ENCODE results near the gene TNFRSF4. TPM values are rescaled to one million over a fixed set of nuclear protein-coding genes. Genes with fewer than 3 reads are reported as not detected.

TNFRSF4 gene
- total RNA-seq, 2 experiments from 2014 or later, result 27.6 to 28.6 TPM

DNA sequence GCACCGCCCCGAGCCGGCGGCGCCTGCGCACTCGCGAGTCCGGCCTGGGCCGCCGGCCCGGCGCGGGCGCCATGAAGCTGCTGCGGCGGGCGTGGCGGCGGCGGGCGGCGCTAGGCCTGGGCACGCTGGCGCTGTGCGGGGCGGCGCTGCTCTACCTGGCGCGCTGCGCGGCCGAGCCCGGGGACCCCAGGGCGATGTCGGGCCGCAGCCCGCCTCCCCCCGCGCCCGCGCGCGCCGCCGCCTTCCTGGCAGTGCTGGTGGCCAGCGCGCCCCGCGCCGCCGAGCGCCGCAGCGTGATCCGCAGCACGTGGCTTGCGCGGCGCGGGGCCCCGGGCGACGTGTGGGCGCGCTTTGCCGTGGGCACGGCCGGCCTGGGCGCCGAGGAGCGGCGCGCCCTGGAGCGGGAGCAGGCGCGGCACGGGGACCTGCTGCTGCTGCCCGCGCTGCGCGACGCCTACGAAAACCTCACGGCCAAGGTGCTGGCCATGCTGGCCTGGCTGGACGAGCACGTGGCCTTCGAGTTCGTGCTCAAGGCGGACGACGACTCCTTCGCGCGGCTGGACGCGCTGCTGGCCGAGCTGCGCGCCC is 18.3 kb upstream of the TNFRSF4 start, which contains the start of gene B3GALT6:
TSS of gene B3GALT6 (plus strand) at position 30 of the 588 bp plus-strand sequence. CDS start at position 72, 42 bp downstream.
- Histone ChIP-seq H3K27me3 (ENCODE audit: control insufficient read depth in 1 of 2, insufficient read depth in 2 of 2, low read length in 2 of 2) (no peaks in the 10 kb centered on the region), H3K9me3 (ENCODE audit: control insufficient read depth in 1 of 2, insufficient read depth in 1 of 2, low read length in 2 of 2) (no peaks in the 10 kb centered on the region), H3K4me1 (ENCODE audit: insufficient read depth, low read length) (peaks cover 60% of the 10 kb centered on the region), H3K4me3 (ENCODE audit: low read length) (peak within 1 kb of the TSS; percentile 88), H3K27ac (ENCODE audit: low read depth in 1 of 2, low read length in 2 of 2) (peak within 1 kb of the TSS; percentile 44 to 87), H3K36me3 (ENCODE audit: insufficient read depth, low read length) (peaks cover 30% of the 10 kb centered on the region)
- POLR2A ChIA-PET, result interaction anchor here (0.6 to 2.5 kb wide), 3 partner anchors 25 to 266 kb away, joined by 3 to 9 read pairs (median 7); partner anchors contain the start of genes PLEKHN1 and TTLL10
- TF ChIP-seq, protein P1, sequence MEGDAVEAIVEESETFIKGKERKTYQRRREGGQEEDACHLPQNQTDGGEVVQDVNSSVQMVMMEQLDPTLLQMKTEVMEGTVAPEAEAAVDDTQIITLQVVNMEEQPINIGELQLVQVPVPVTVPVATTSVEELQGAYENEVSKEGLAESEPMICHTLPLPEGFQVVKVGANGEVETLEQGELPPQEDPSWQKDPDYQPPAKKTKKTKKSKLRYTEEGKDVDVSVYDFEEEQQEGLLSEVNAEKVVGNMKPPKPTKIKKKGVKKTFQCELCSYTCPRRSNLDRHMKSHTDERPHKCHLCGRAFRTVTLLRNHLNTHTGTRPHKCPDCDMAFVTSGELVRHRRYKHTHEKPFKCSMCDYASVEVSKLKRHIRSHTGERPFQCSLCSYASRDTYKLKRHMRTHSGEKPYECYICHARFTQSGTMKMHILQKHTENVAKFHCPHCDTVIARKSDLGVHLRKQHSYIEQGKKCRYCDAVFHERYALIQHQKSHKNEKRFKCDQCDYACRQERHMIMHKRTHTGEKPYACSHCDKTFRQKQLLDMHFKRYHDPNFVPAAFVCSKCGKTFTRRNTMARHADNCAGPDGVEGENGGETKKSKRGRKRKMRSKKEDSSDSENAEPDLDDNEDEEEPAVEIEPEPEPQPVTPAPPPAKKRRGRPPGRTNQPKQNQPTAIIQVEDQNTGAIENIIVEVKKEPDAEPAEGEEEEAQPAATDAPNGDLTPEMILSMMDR (IDR thresholded peaks at IDR 0.05), result no peak
- peak within 1 kb of the TSS; percentile 96 for H3K4me3 Mint-ChIP-seq
- CTCF ChIA-PET, result interaction anchor here (2.3 kb wide), 1 partner anchor 110 kb away, joined by 8 read pairs; no protein-coding TSS in a partner anchor
- H3K9me3 Mint-ChIP-seq, result no peaks in the 10 kb centered on the region
- H3K36me3 Mint-ChIP-seq (ENCODE audit: low read depth), result peaks cover 35% of the 10 kb centered on the region
- H3K27ac Mint-ChIP-seq, result peak within 1 kb of the TSS; percentile 90
- no peaks in the 10 kb centered on the region for H3K27me3 Mint-ChIP-seq
- ATAC-seq (ENCODE audit: poor library complexity) (no peak), DNase-seq (no peak)
- H3K4me1 Mint-ChIP-seq (ENCODE audit: low read depth), result peaks cover 23% of the 10 kb centered on the region
- intact Hi-C loops (cut with DNase I, micrococcal nuclease), result loop anchor here in 1 of 2 experiments (1.0 kb wide), 2 partner anchors 116 to 175 kb away; partner anchors contain the start of genes C1orf159 and MRPL20

GRCh38 chr1:1231400-1232207 is 17.7 kb upstream of the TNFRSF4 start, which contains the start of gene SDF4:
TSS of gene SDF4 (minus strand) at chr1:1232001. CDS start at chr1:1228772, 3,229 bp downstream.
- Mint-ChIP-seq H3K27me3 (no peaks in the 10 kb centered on the region), H3K27ac (peak within 1 kb of the TSS; percentile 90), H3K4me3 (peak within 1 kb of the TSS; percentile 96), H3K9me3 (no peaks in the 10 kb centered on the region), H3K4me1 (ENCODE audit: low read depth) (peaks cover 23% of the 10 kb centered on the region), H3K36me3 (ENCODE audit: low read depth) (peaks cover 35% of the 10 kb centered on the region)
- CTCF ChIA-PET, result interaction anchor here (2.3 kb wide), 1 partner anchor 110 kb away, joined by 8 read pairs; no protein-coding TSS in a partner anchor
- H3K27ac ChIP-seq (ENCODE audit: low read depth in 1 of 2, low read length in 2 of 2), result peak within 1 kb of the TSS; percentile 44 to 87
- H3K4me1 ChIP-seq (ENCODE audit: insufficient read depth, low read length), result peaks cover 64% of the 10 kb centered on the region
- POLR2A ChIA-PET, result interaction anchor here (0.7 to 2.5 kb wide), 6 partner anchors 16 to 273 kb away, joined by 3 to 9 read pairs (median 4); partner anchors contain the start of genes NOC2L and TTLL10
- H3K36me3 ChIP-seq (ENCODE audit: insufficient read depth, low read length), result peaks cover 35% of the 10 kb centered on the region
- ATAC-seq (ENCODE audit: poor library complexity), result peak; percentile 96
- H3K27me3 ChIP-seq (ENCODE audit: control insufficient read depth in 1 of 2, insufficient read depth in 2 of 2, low read length in 2 of 2), result no peaks in the 10 kb centered on the region
- no peaks in the 10 kb centered on the region for H3K9me3 ChIP-seq (ENCODE audit: control insufficient read depth in 1 of 2, insufficient read depth in 1 of 2, low read length in 2 of 2)
- intact Hi-C loops (cut with DNase I, micrococcal nuclease), result loop anchor here (1.0 to 2.0 kb wide), 4 partner anchors 42 to 176 kb away; partner anchors contain the start of genes C1orf159 (in 2 of the 2), MRPL20 (in 1 of the 2) and UBE2J2 (in 1 of the 2)
- H3K4me3 ChIP-seq (ENCODE audit: low read length), result peak within 1 kb of the TSS; percentile 88
- TF ChIP-seq, protein P1 (IDR thresholded peaks at IDR 0.05), result no peak
- DNase-seq, result peak; percentile 92 to 99 (median 96)

Measured in CD4-positive, alpha-beta T cell (primary cell).